Testis (tissue), 3 donors: ENCODE results near the gene RBBP6. TPM values are rescaled to one million over a fixed set of nuclear protein-coding genes. Genes with fewer than 3 reads are reported as not detected.

ENCODE experiments used
- DNase-seq: peaks from one replicate; pipeline ENCODE4 v3.0.0-alpha.2; 2019
- H3K27ac ChIP-seq, 2 donors: fragments of 200-600 bp; sonication (generic); one replicate each; pipeline ENCODE4 v1.5.1; 2019
- H3K27me3 ChIP-seq: fragments of 200-600 bp; sonication (generic); one replicate; pipeline ENCODE4 v1.5.1; 2019
- H3K36me3 ChIP-seq: fragments of 200-600 bp; sonication (generic); one replicate; pipeline ENCODE4 v1.5.1; 2017; ENCODE audit warnings: low read depth; ENCODE audit errors: missing control alignments
- H3K4me1 ChIP-seq: fragments of 200-600 bp; sonication (generic); one replicate; pipeline ENCODE4 v1.5.1; 2019
- H3K4me3 ChIP-seq, 2 donors: fragments of 200-600 bp; sonication (generic); one replicate each; pipeline ENCODE4 v1.5.1; 2017 to 2019
- H3K9me3 ChIP-seq: fragments of 200-600 bp; sonication (generic); one replicate; pipeline ENCODE4 v1.5.1; 2017
- CTCF ChIP-seq, 3 experiments: fragments of 450-650 bp in 2 of 3; fragments of 200-600 bp in 1 of 3; sonication (generic) in 1 of 3; IDR thresholded peaks; one replicate each; pipeline ENCODE4 v1.5.1; 2016 to 2019; ENCODE audit warnings: antibody characterized with exemption in 3 of 3, mild to moderate bottlenecking in 2 of 3, moderate library complexity in 1 of 3
- POLR2A ChIP-seq: fragments of 450-650 bp; IDR thresholded peaks from one replicate; pipeline ENCODE4 v1.6.1; 2017; ENCODE audit warnings: antibody characterized with exemption, mild to moderate bottlenecking, moderate library complexity
- WGBS, 2 donors: methylation state at CpG; one replicate each; pipeline ENCODE4 v1.1.5; 2018; 5-methylcytosine and 5-hydroxymethylcytosine counted together
- intact Hi-C: fragments of 100-400 bp; cut with DNase I; formaldehyde crosslinking; loops from one replicate; pipeline ENCODE4 v1.15.1; 2023; ENCODE audit warnings: low total_unique reads
- polyA plus RNA-seq: library from polyadenylated mRNA; stranded (reverse); fragments of 350-450 nt; fragmentation: Illumina TruSeq; extraction: RNeasy Lipid Tissue Mini Kit (QIAGEN cat#74804); gene quantifications from one replicate; pipeline ENCODE4 v1.2.3, GENCODE V29; 2014; ENCODE audit warnings: low read depth, low replicate concordance; ENCODE audit not compliant: insufficient read depth
- total RNA-seq, 2 donors: library from RNA; depleted of rRNA; stranded (reverse); fragments of >200 nt; gene quantifications; one replicate each; pipeline ENCODE4 v1.2.3, GENCODE V29; 2016

Gene RBBP6
- total and polyA plus RNA-seq, 3 donors from 2014 or later: 43.3 to 126 (median 112) TPM

- intact Hi-C loops: no loop called here
- WGBS, 2 donors: 87 to 90% methylated on average over 9 of the region's 9 CpGs
- TF ChIP-seq POLR2A (no peak), CTCF (IDR thresholded peaks at IDR 0.05) (no peak)
- Histone ChIP-seq H3K4me3 (no peak overlapping the region), H3K27ac (no peak overlapping the region), H3K4me1 (peaks cover 23% of the 10 kb centered on the region), H3K9me3 (no peaks in the 10 kb centered on the region), H3K36me3 (no peaks in the 10 kb centered on the region), H3K27me3 (no peaks in the 10 kb centered on the region)
- no peak for DNase-seq
These were observed 12.5 kb upstream of the RBBP6 start for GRCh38 chr16:24526701-24527495.

DNA sequence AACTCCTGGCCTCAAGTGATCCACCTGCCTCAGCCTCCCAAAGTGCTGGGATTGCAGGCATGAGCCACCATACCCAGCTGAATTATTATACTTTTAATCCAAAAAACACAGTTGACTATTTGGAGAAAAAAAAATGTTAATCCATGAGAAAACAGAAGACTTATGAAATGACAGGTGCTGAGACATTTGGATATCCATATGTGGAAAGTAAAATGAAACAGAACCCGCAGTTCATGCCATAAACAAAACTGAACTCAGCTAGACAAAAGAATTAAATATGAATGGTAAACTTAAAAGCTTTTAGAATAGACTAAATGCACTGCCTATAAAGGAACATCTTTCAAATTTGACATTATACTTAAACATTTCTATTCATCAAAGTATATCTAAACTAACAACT lies 8.2 kb upstream of the RBBP6 start:
- Histone ChIP-seq H3K27me3 (no peaks in the 10 kb centered on the region), H3K4me3 (no peak overlapping the region), H3K4me1 (peaks cover 2% of the 10 kb centered on the region), H3K9me3 (no peaks in the 10 kb centered on the region), H3K27ac (no peak overlapping the region), H3K36me3 (no peaks in the 10 kb centered on the region)
- no peak for DNase-seq
- WGBS, 2 donors: 93 to 96% methylated on average over 1 of the region's 1 CpG
- intact Hi-C loops: no loop called here
- TF ChIP-seq CTCF (IDR thresholded peaks at IDR 0.05): no peak
- TF ChIP-seq POLR2A: no peak

- no peak overlapping the region for H3K27ac ChIP-seq
- H3K27me3 ChIP-seq: no peaks in the 10 kb centered on the region
- TF ChIP-seq POLR2A: no peak
- TF ChIP-seq CTCF (IDR thresholded peaks at IDR 0.05): no peak
- no peak overlapping the region for H3K4me3 ChIP-seq
- H3K9me3 ChIP-seq: no peaks in the 10 kb centered on the region
- H3K36me3 ChIP-seq: no peaks in the 10 kb centered on the region
- intact Hi-C loops: no loop called here
- DNase-seq: no peak
- no peaks in the 10 kb centered on the region for H3K4me1 ChIP-seq
These were observed 4.7 kb upstream of the RBBP6 start for GRCh38 chr16:24534620-24535019.

DNA sequence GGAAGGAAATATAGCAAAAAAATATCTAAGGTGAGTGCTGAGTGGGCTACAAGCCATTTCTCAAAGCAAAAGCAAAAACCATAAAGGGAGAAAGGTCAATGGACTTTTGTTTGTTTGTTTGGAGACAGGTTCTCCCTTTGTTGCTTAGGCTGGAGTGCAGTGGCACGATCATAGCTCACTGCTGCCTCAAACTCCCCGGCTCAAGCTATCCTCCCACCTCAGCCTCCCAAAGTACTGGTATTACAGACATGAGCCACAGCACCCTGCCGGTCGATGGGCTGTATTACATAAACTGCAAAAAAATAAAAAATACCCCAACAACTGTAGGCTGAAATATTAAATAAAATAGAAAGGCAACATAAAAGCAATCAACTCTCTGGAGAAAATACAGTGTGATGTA lies 3.5 kb upstream of the RBBP6 start:
- H3K27me3 ChIP-seq: no peaks in the 10 kb centered on the region
- no peaks in the 10 kb centered on the region for H3K36me3 ChIP-seq
- no peak overlapping the region for H3K4me3 ChIP-seq
- no peaks in the 10 kb centered on the region for H3K9me3 ChIP-seq
- intact Hi-C loops: no loop called here
- H3K4me1 ChIP-seq: no peaks in the 10 kb centered on the region
- no peak for DNase-seq
- TF ChIP-seq POLR2A (no peak), CTCF (IDR thresholded peaks at IDR 0.05) (peak in 2 of 3 experiments; percentile 11 to 23)
- 69 to 75% methylated on average over 4 of the region's 4 CpGs for WGBS, 2 donors
- no peak overlapping the region for H3K27ac ChIP-seq

- H3K4me3 ChIP-seq: no peak overlapping the region
- 95 to 97% methylated on average over 5 of the region's 5 CpGs for WGBS, 2 donors
- no peaks in the 10 kb centered on the region for H3K9me3 ChIP-seq
- no peaks in the 10 kb centered on the region for H3K27me3 ChIP-seq
- DNase-seq: no peak
- intact Hi-C loops: no loop called here
- H3K36me3 ChIP-seq: no peaks in the 10 kb centered on the region
- no peak overlapping the region for H3K27ac ChIP-seq
- no peak for TF ChIP-seq POLR2A
- no peak for TF ChIP-seq CTCF (IDR thresholded peaks at IDR 0.05)
- peaks cover under 1% of the 10 kb centered on the region for H3K4me1 ChIP-seq
These were observed 2.7 kb upstream of the RBBP6 start for GRCh38 chr16:24536671-24537070.
